HG03097 (cell line): ENCODE results near the gene TYMP.
"Not testable (repeated sequence)": the region's sequence is repeated elsewhere in the genome, so short reads cannot be mapped to it uniquely, and the experiment has no call there.

Experiments used
- ATAC-seq: cut with Tn5 transposase; IDR thresholded peaks from one replicate; pipeline ENCODE4 v1.9.1; 2021; ENCODE audit not compliant: unreplicated experiment, low FRiP score

Gene TYMP

GRCh38 chr22:50525858-50526107, 4.0 kb downstream of the TYMP start:
- no peak for ATAC-seq

- ATAC-seq = peak; percentile 38
Measured at GRCh38 chr22:50525104-50525857, 4.5 kb downstream of the TYMP start, which contains the start of gene SCO2. SCO2 (minus strand) TSS chr22:50525598; CDS start chr22:50524411, 1,187 bp downstream.

GRCh38 chr22:50524676-50525103, 5.1 kb downstream of the TYMP start:
- ATAC-seq = no peak

GRCh38 chr22:50523806-50524675, 5.8 kb downstream of the TYMP start:
- ATAC-seq = no peak

- no peak for ATAC-seq
Measured at GRCh38 chr22:50523458-50523805, 6.4 kb downstream of the TYMP start.

GRCh38 chr22:50522806-50523438, 6.9 kb downstream of the TYMP start:
- ATAC-seq = no peak

DNA sequence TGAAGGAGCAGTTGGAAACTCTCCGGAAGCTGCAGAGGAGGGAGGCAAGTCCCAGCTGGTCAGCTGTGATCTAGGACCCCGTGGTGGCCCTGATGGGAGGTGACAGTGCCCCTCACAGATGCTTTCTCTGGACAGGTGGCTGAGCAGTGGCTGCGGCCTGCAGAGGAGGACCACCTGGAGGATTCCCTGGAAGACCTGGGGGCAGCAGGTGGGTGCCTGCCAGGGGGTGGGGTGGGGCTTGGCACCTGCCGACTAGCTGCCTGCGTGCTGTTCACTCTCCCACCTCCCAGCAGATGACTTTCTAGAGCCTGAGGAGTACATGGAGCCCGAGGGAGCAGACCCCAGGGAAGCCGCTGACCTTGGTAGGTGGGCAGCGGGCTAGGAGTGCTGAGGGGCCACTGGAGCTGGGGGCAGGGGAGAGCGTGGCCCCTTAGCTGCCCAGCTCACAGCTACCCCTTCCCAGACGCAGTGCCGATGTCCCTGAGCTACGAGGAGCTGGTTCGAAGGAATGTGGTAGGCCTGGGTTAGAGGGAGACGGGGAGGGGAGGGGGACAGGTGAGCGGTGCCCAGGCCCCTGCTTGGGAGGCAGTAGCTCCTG, 7.5 kb downstream of the TYMP start:
- ATAC-seq = no peak

- ATAC-seq = no peak
Measured at GRCh38 chr22:50521710-50522109, 8.1 kb downstream of the TYMP start.

- ATAC-seq = no peak
Measured at GRCh38 chr22:50520826-50521453, 8.9 kb downstream of the TYMP start.

GRCh38 chr22:50520184-50520583, 9.6 kb downstream of the TYMP start:
- ATAC-seq = not testable (repeated sequence)

DNA sequence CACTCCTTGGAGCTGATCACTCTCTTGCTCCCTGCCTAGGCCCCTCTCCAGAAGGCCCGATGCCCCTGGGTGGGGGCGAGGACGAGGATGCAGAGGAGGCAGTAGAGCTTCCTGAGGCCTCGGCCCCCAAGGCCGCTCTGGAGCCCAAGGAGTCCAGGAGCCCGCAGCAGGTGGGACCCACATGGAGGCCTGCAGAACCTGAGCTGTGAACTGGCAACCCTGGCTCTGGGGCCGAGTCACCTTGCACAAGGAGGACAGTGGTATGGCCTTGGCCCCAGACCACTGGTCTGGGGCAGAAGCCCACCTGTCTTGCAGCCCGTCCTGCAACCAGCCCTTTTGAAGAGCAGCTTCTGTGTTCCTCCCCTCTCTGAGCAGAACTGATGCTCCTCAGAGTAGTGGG, 10.7 kb downstream of the TYMP start:
- ATAC-seq = no peak

DNA sequence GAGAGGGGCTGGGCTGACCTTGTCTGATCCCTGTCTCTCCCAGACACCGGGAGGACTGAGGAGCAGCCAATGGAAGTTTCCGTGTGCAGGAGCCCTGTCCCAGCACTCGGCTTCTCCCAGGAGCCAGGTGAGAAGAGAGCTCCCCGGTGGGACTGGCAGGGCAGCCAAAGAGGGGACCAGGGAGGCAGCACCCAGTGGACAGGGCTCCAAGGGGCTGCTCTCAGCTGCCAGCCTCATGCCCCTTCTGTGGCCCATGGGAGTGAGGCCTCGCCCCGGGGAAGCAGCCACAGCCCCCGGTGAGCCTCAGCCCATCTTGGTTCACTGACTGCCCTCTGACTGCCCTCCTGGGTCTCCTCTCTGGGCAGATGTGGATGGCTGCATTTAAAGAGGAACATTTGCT, 11.2 kb downstream of the TYMP start:
- ATAC-seq = no peak

- no peak for ATAC-seq
Measured at GRCh38 chr22:50517495-50518260, 12.1 kb downstream of the TYMP start.

DNA sequence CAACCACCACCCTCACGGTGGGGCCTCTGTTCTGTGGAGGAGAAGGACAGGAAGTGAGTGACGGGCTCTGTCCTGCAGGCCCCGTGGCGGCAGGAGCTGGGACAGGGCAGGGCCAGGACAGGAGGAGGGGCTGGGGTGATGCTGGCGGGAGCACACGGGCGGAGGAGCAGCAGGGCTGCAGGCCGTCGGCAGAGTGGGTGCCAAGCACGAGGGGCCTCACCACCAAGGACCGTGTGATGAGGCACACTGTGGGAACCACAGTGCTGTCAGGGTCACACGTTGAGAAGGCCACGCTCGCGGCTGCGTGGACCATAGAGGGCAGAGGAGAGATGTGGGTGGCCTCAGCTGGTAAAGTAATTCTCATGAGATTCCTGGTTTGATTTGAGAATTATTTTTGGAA, 12.9 kb downstream of the TYMP start:
- no peak for ATAC-seq

- no peak for ATAC-seq
Measured at GRCh38 chr22:50516068-50516467, 13.7 kb downstream of the TYMP start.

- no peak for ATAC-seq
Measured at GRCh38 chr22:50513175-50513574, 16.6 kb downstream of the TYMP start.

DNA sequence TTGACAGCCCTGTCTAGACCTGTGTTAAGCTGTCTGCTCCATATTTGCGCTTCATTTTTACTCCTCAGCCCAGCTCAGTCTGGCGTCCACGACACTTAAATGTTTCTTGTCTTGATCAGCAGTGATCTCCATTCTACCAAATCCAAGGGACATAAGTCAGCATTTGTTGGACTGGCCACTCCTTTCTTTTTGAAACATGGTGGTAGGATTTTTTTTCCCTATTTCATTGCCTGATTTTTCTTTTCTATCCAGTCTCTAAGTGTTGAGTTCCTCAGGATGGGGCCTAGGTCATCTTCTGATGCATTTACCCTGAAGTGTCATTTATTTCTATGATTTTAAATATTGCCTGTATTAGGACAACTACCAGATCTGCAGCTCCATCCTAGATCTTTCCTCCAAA, 20.9 kb downstream of the TYMP start:
- no peak for ATAC-seq

GRCh38 chr22:50507991-50508884, 21.6 kb downstream of the TYMP start, which contains the start of gene NCAPH2:
NCAPH2 (plus strand) TSS chr22:50508224; CDS start chr22:50508338, 114 bp downstream.
- peak; percentile 77 for ATAC-seq

GRCh38 chr22:50507421-50507990, 22.3 kb downstream of the TYMP start, which contains the start of gene LMF2:
LMF2 (minus strand) TSS chr22:50507702; CDS start chr22:50507675, 27 bp downstream.
- ATAC-seq = peak; percentile 48
